Mesodermal cell (in vitro differentiated cells): ENCODE measurements around the gene TBC1D8.

Source experiments
- H3K27ac ChIP-seq: 2 replicates; pipeline ENCODE4 v1.7.0; 2013; ENCODE audit warnings: mild to moderate bottlenecking, low read depth, low read length, moderate library complexity; ENCODE audit not compliant: severe bottlenecking
- H3K36me3 ChIP-seq: 2 replicates; pipeline ENCODE4 v1.7.1; 2013; ENCODE audit warnings: mild to moderate bottlenecking, low read length, moderate library complexity; ENCODE audit not compliant: control insufficient read depth, insufficient read depth
- H3K4me1 ChIP-seq: one replicate; pipeline ENCODE4 v1.7.1; 2013; ENCODE audit warnings: mild to moderate bottlenecking, low read length; ENCODE audit not compliant: insufficient read depth, control insufficient read depth, poor library complexity, severe bottlenecking
- H3K4me3 ChIP-seq: 2 replicates; pipeline ENCODE4 v1.7.0; 2013; ENCODE audit warnings: low read length, control low read depth, mild to moderate bottlenecking; ENCODE audit not compliant: insufficient read depth, poor library complexity, severe bottlenecking; ENCODE audit errors: extremely low read depth
- H3K9me3 ChIP-seq: 2 replicates; pipeline ENCODE4 v1.7.1; 2013; ENCODE audit warnings: mild to moderate bottlenecking, low read length, moderate library complexity; ENCODE audit not compliant: control insufficient read depth
- WGBS, 2 experiments: methylation state at CpG; one replicate each; pipeline ENCODE4 v1.1.5; 2013; ENCODE audit warnings: missing lambda C conversion rate in 2 of 2; ENCODE audit not compliant: insufficient coverage in 2 of 2; 5-methylcytosine and 5-hydroxymethylcytosine counted together

Gene TBC1D8

GRCh38 chr2:101120124-101120996 is 30.8 kb downstream of the TBC1D8 start:
- no peaks in the 10 kb centered on the region for H3K9me3 ChIP-seq
- WGBS, 2 experiments: 85 to 92% methylated on average over 11 of the region's 11 CpGs
- H3K4me3 ChIP-seq: no peak overlapping the region
- no peak overlapping the region for H3K27ac ChIP-seq
- no peaks in the 10 kb centered on the region for H3K36me3 ChIP-seq
- peaks cover 15% of the 10 kb centered on the region for H3K4me1 ChIP-seq

GRCh38 chr2:101119431-101119830 is 31.8 kb downstream of the TBC1D8 start:
- no peak overlapping the region for H3K4me3 ChIP-seq
- 90 to 93% methylated on average over 1 to 2 of the region's 2 CpGs for WGBS, 2 experiments

GRCh38 chr2:101116841-101117552 is 34.2 kb downstream of the TBC1D8 start:
- peaks cover 6% of the 10 kb centered on the region for H3K4me1 ChIP-seq
- no peaks in the 10 kb centered on the region for H3K36me3 ChIP-seq
- no peak overlapping the region for H3K27ac ChIP-seq
- H3K9me3 ChIP-seq: no peaks in the 10 kb centered on the region
- no peak overlapping the region for H3K4me3 ChIP-seq
- WGBS, 2 experiments: 88 to 96% methylated on average over 6 to 7 of the region's 9 CpGs

More at GRCh38 chr2:101119431-101119830, 31.8 kb downstream of the TBC1D8 start:
- Histone ChIP-seq H3K9me3 (no peaks in the 10 kb centered on the region), H3K4me1 (peaks cover 6% of the 10 kb centered on the region), H3K27ac (no peak overlapping the region), H3K36me3 (no peaks in the 10 kb centered on the region)

- peaks cover 6% of the 10 kb centered on the region for H3K4me1 ChIP-seq
- no peak overlapping the region for H3K4me3 ChIP-seq
- WGBS, 2 experiments: 62% methylated on average over 3 of the region's 4 CpGs
- H3K27ac ChIP-seq: no peak overlapping the region
- no peaks in the 10 kb centered on the region for H3K9me3 ChIP-seq
- no peaks in the 10 kb centered on the region for H3K36me3 ChIP-seq
Measured at GRCh38 chr2:101116348-101116747, 34.8 kb downstream of the TBC1D8 start.

GRCh38 chr2:101115664-101116063 is 35.5 kb downstream of the TBC1D8 start:
- WGBS, 2 experiments: 96 to 100% methylated on average over 2 to 4 of the region's 4 CpGs
- Histone ChIP-seq H3K9me3 (no peaks in the 10 kb centered on the region), H3K4me3 (no peak overlapping the region), H3K4me1 (peaks cover 6% of the 10 kb centered on the region), H3K27ac (no peak overlapping the region), H3K36me3 (no peaks in the 10 kb centered on the region)

GRCh38 chr2:101114815-101115214 is 36.4 kb downstream of the TBC1D8 start:
- Histone ChIP-seq H3K4me3 (no peak overlapping the region), H3K4me1 (peaks cover 6% of the 10 kb centered on the region), H3K36me3 (no peaks in the 10 kb centered on the region), H3K9me3 (no peaks in the 10 kb centered on the region), H3K27ac (no peak overlapping the region)
- 83 to 93% methylated on average over 2 to 3 of the region's 6 CpGs for WGBS, 2 experiments

- no peaks in the 10 kb centered on the region for H3K36me3 ChIP-seq
- no peak overlapping the region for H3K4me3 ChIP-seq
- no peak overlapping the region for H3K27ac ChIP-seq
- WGBS, 2 experiments: 44% methylated on average over 2 of the region's 5 CpGs; no CpG with 5 or more reads in 1 of the 2 experiments
- H3K9me3 ChIP-seq: no peaks in the 10 kb centered on the region
- peaks cover 6% of the 10 kb centered on the region for H3K4me1 ChIP-seq
Measured at GRCh38 chr2:101114268-101114783, 36.9 kb downstream of the TBC1D8 start.

GRCh38 chr2:101113441-101114267 is 37.5 kb downstream of the TBC1D8 start:
- 14 to 29% methylated on average over 7 to 8 of the region's 10 CpGs for WGBS, 2 experiments
- H3K9me3 ChIP-seq: no peaks in the 10 kb centered on the region
- H3K4me1 ChIP-seq: peaks cover 6% of the 10 kb centered on the region
- H3K36me3 ChIP-seq: no peaks in the 10 kb centered on the region
- no peak overlapping the region for H3K4me3 ChIP-seq
- H3K27ac ChIP-seq: no peak overlapping the region

GRCh38 chr2:101112772-101113157 is 38.4 kb downstream of the TBC1D8 start:
- Histone ChIP-seq H3K36me3 (no peaks in the 10 kb centered on the region), H3K4me3 (no peak overlapping the region), H3K4me1 (peaks cover 6% of the 10 kb centered on the region), H3K9me3 (no peaks in the 10 kb centered on the region), H3K27ac (no peak overlapping the region)
- 77 to 83% methylated on average over 6 of the region's 6 CpGs for WGBS, 2 experiments
